Body of pancreas (tissue), 4 donors: Measurements from ENCODE around the gene CACNG5. TPM values are rescaled to one million over a fixed set of nuclear protein-coding genes. Genes with fewer than 3 reads are reported as not detected.

Experiments
- ATAC-seq: fragments of 150-250 bp; one replicate; pipeline ENCODE4 v1.9.1; 2016
- DNase-seq, 4 donors: peaks; one replicate each; pipeline ENCODE4 v3.0.0-alpha.2; 2019
- H3K27ac ChIP-seq, 4 donors: fragments of 200-600 bp; sonication (generic); 1 replicate in 3 of 4; 2 replicates in 1 of 4; pipeline versions ENCODE4 v1.5.1 to v1.6.1; 2016 to 2019; ENCODE audit warnings: mild to moderate bottlenecking in 1 of 4, mixed read lengths in 1 of 4, moderate library complexity in 1 of 4
- H3K27me3 ChIP-seq, 2 donors: fragments of 200-600 bp; sonication (generic); one replicate each; pipeline ENCODE4 v1.6.0; 2016; ENCODE audit warnings: mild to moderate bottlenecking in 1 of 2
- H3K36me3 ChIP-seq, 2 donors: fragments of 200-600 bp; sonication (generic); replicated peaks in 1 of 2; 2 replicates each; pipeline ENCODE4 v1.5.1; 2016; ENCODE audit warnings: low read depth in 2 of 2; ENCODE audit not compliant: insufficient read depth in 1 of 2
- H3K4me1 ChIP-seq: fragments of 200-600 bp; sonication (generic); one replicate; pipeline ENCODE4 v1.6.0; 2016
- H3K4me3 ChIP-seq, 2 donors: fragments of 200-600 bp; sonication (generic); 1 replicate in 1 of 2; 2 replicates in 1 of 2; pipeline ENCODE4 v1.5.1; 2016 to 2019
- H3K9me3 ChIP-seq, 3 donors: fragments of 200-600 bp; sonication (generic); 1 replicate in 2 of 3; 2 replicates in 1 of 3; pipeline ENCODE4 v1.5.1; 2016
- POLR2A ChIP-seq, 3 donors: fragments of 450-650 bp; IDR thresholded peaks; one replicate each; pipeline ENCODE4 v1.6.1; 2016; ENCODE audit warnings: antibody characterized with exemption in 3 of 3, mild to moderate bottlenecking in 2 of 3
- WGBS, 2 donors: methylation state at CpG; one replicate each; pipeline ENCODE4 v1.1.5; 2017; 5-methylcytosine and 5-hydroxymethylcytosine counted together
- intact Hi-C: fragments of 100-400 bp; cut with DNase I; formaldehyde crosslinking; loops from one replicate; pipeline ENCODE4 v1.15.1; 2023
- total RNA-seq, 2 donors: library from RNA; depleted of rRNA; stranded (reverse); fragments of >200 nt; gene quantifications; one replicate each; pipeline ENCODE4 v1.1.0, GENCODE V29; 2016
- TF ChIP-seq, protein P1 (sequence below), 7 experiments: fragments of 450-650 bp in 4 of 7; fragments of 200-600 bp in 3 of 7; sonication (generic) in 3 of 7; IDR thresholded peaks; one replicate each; pipeline ENCODE4 v1.5.1; 2016 to 2019; ENCODE audit warnings: antibody characterized with exemption in 7 of 7

The CACNG5 gene
- total RNA-seq, 2 donors from 2014 or later, result 0.52 TPM; not detected in 1

DNA sequence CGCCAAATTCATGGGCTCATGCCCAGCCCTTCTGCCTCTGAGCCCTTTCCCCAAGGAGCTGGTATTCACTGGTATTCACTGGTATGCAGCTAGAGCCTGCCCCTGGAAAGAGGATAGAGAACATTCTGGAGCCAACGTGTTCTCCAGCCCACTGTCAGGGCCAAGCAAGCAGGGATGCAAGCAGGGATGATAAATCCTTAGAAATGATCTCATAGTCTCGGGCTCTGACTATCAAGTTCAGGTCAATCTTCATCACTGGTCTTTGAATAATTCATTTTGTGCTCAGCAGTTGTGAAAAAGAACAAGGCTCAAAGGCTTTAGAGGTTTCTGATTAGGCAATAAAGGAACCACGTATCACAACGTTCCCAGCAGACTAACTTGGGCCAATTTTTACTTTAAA, 57.3 kb downstream of the CACNG5 start:
- Histone ChIP-seq H3K4me3 (no peak overlapping the region), H3K9me3 (no peaks in the 10 kb centered on the region), H3K4me1 (no peaks in the 10 kb centered on the region), H3K36me3 (no peaks in the 10 kb centered on the region), H3K27me3 (no peaks in the 10 kb centered on the region), H3K27ac (no peak overlapping the region)
- DNase-seq, result no peak
- TF ChIP-seq POLR2A (IDR thresholded peaks at IDR 0.05), result no peak
- no peak for ATAC-seq
- intact Hi-C loops, result no loop called here
- 50 to 64% methylated on average over 5 of the region's 5 CpGs for WGBS, 2 donors

DNA sequence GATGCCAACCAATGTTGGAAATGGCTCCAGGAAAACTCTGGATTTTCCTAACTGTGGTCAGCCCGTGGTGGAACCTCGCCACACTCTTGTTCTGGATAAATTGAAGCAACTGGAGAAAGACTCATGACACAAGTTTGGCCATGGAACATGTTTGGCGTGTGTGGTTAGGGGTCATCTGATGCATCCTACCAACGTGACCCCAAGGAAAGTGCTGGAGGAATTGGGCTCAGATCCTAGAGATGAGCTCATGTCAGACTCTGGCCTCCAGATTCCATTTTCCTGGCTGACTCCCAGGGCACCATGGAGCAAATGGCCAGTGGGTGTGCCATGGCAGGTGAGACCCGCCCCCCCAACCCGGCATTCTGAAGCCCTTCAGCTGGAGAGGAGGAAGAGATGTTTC, 58.5 kb downstream of the CACNG5 start:
- Histone ChIP-seq H3K4me1 (no peaks in the 10 kb centered on the region), H3K27ac (no peak overlapping the region), H3K4me3 (no peak overlapping the region), H3K27me3 (no peaks in the 10 kb centered on the region), H3K36me3 (no peaks in the 10 kb centered on the region), H3K9me3 (no peaks in the 10 kb centered on the region)
- intact Hi-C loops, result no loop called here
- 73 to 93% methylated on average over 6 of the region's 6 CpGs for WGBS, 2 donors
- TF ChIP-seq, protein P1, sequence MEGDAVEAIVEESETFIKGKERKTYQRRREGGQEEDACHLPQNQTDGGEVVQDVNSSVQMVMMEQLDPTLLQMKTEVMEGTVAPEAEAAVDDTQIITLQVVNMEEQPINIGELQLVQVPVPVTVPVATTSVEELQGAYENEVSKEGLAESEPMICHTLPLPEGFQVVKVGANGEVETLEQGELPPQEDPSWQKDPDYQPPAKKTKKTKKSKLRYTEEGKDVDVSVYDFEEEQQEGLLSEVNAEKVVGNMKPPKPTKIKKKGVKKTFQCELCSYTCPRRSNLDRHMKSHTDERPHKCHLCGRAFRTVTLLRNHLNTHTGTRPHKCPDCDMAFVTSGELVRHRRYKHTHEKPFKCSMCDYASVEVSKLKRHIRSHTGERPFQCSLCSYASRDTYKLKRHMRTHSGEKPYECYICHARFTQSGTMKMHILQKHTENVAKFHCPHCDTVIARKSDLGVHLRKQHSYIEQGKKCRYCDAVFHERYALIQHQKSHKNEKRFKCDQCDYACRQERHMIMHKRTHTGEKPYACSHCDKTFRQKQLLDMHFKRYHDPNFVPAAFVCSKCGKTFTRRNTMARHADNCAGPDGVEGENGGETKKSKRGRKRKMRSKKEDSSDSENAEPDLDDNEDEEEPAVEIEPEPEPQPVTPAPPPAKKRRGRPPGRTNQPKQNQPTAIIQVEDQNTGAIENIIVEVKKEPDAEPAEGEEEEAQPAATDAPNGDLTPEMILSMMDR (IDR thresholded peaks at IDR 0.05), result no peak
- TF ChIP-seq POLR2A (IDR thresholded peaks at IDR 0.05), result no peak
- DNase-seq (no peak), ATAC-seq (no peak)

DNA sequence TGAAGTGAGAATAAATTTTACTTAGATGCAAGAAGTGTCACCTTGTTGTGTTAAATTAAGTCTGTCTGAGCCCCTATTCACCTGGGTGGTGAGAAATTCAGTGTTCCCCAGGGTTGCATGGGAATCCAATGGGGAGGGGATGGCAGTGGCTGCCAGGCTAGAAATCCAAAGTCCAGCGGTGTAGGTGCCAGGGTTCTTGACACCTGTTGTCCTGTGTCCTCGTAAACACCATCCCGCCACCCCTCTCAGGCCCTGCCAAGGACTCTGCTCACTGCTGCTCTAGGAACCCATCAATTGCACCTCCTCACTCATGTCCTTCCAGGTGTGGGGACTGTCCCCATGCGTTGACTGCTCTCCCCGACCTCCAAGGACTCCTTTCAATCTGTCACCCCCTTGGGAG, 58.9 kb downstream of the CACNG5 start:
- H3K9me3 ChIP-seq, result no peaks in the 10 kb centered on the region
- intact Hi-C loops, result no loop called here
- ATAC-seq (no peak), DNase-seq (no peak)
- H3K27me3 ChIP-seq, result no peaks in the 10 kb centered on the region
- H3K36me3 ChIP-seq, result no peaks in the 10 kb centered on the region
- no peak for TF ChIP-seq POLR2A (IDR thresholded peaks at IDR 0.05)
- TF ChIP-seq, protein P1 (IDR thresholded peaks at IDR 0.05), result no peak
- H3K27ac ChIP-seq, result no peak overlapping the region
- H3K4me3 ChIP-seq, result no peak overlapping the region
- WGBS, 2 donors, result 75% methylated on average over 5 of the region's 5 CpGs
- no peaks in the 10 kb centered on the region for H3K4me1 ChIP-seq

GRCh38 chr17:66897141-66897540, 62.2 kb downstream of the CACNG5 start:
- TF ChIP-seq, protein P1 (IDR thresholded peaks at IDR 0.05), result no peak
- TF ChIP-seq POLR2A (IDR thresholded peaks at IDR 0.05), result no peak
- intact Hi-C loops, result loop anchor here (5.0 kb wide), 1 partner anchor 165 kb away; no protein-coding TSS in a partner anchor
- 60 to 71% methylated on average over 9 of the region's 9 CpGs for WGBS, 2 donors

DNA sequence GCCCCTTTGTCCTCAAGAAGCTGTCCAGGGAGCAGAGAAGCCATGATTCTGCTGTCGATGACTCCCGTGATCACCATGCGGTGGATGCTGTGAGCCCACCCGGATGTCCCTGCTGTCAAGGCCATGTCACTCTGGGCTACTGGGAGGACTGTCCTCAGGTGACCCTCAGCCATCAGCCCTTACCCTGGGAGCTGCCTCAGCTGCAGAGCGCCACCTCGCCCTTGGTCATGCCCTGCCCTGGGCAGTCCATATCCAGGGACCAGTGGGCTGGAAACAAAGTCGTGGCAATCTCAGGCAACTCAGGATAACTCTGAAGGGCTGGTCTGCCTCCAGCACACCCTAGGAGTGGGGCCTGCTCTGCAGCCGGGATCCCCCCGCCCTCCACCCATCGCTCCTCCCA, 63.6 kb downstream of the CACNG5 start:
- Histone ChIP-seq H3K4me1 (peaks cover 6% of the 10 kb centered on the region), H3K27me3 (no peaks in the 10 kb centered on the region), H3K9me3 (no peaks in the 10 kb centered on the region), H3K27ac (no peak overlapping the region), H3K36me3 (no peaks in the 10 kb centered on the region), H3K4me3 (no peak overlapping the region)
- WGBS, 2 donors, result 79 to 83% methylated on average over 4 to 10 of the region's 10 CpGs
- ATAC-seq, result no peak
- DNase-seq, result no peak
- TF ChIP-seq, protein P1 (IDR thresholded peaks at IDR 0.05), result no peak
- no peak for TF ChIP-seq POLR2A (IDR thresholded peaks at IDR 0.05)
- intact Hi-C loops, result loop anchor here (5.0 kb wide), 1 partner anchor 166 kb away; no protein-coding TSS in a partner anchor

More at GRCh38 chr17:66897141-66897540, 62.2 kb downstream of the CACNG5 start:
- Histone ChIP-seq H3K4me3 (no peak overlapping the region), H3K9me3 (no peaks in the 10 kb centered on the region), H3K36me3 (no peaks in the 10 kb centered on the region), H3K27me3 (no peaks in the 10 kb centered on the region), H3K27ac (no peak overlapping the region), H3K4me1 (peaks cover 6% of the 10 kb centered on the region)
- ATAC-seq (no peak), DNase-seq (no peak)
